Measurements from ENCODE around the gene HTT-AS.

The HTT-AS gene

DNA sequence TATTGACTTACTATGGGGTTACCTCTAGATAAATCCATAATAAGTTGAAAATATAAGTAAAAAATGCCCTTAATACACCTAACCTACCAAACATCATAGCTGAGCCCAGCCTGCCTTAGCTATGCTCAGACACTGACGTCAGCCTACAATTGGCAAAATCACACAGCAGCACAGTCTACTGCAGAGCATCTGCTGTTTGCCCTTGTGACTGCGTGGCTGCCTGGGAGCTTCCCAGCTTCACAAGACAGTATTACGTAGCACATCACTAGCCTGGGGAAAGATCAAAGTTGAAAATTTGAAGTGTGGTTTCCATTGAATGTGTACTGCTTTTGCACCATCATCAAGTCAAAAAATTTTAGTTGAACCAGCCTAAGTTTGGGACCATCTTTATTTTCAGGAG lies 8.8 kb downstream of the HTT-AS start:
- TF ChIP-seq FOXP2 (optimal IDR thresholded peaks at IDR 0.05; ENCODE audit: borderline replicate concordance, extremely low read depth, extremely low read length, insufficient read depth) (no peak), TAF1 (IDR thresholded peaks at IDR 0.05; ENCODE audit: borderline replicate concordance, insufficient read depth, low read length) (no peak), REST (IDR thresholded peaks at IDR 0.05; ENCODE audit: insufficient read depth in 1 of 2, low read depth in 2 of 2, low read length in 2 of 2) (no peak), POLR2AphosphoS5 (IDR thresholded peaks at IDR 0.05; ENCODE audit: low read depth, low read length) (no peak), SIN3A (IDR thresholded peaks at IDR 0.05; ENCODE audit: borderline replicate concordance, insufficient read depth, low read length) (no peak)

GRCh38 chr4:3062471-3062870 lies 11.9 kb downstream of the HTT-AS start:
- peak in 1 of 2 experiments; percentile 75; a peak in 2 of 4 replicates for TF ChIP-seq REST (IDR thresholded peaks at IDR 0.05; ENCODE audit: insufficient read depth in 1 of 2, low read depth in 2 of 2, low read length in 2 of 2)
- no peak for TF ChIP-seq SIN3A (IDR thresholded peaks at IDR 0.05; ENCODE audit: borderline replicate concordance, insufficient read depth, low read length)

DNA sequence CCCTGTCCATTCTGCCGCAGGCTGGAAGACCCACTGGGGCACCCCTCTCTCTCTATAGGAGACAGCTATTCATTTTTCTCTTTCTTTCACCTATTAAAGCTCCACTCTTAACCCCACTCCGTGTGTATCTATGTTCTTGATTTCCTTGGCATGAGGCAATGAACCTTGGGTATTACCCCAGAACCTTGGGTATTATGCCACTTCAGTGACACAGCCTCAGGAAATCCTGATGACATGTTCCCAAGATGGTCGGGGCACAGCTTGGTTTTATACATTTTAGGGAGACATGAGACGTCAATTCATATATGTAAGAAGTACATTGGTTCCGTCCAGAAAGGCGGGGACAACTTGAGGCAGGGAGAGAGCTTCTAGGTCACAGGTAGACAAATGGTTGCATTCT lies 13.4 kb downstream of the HTT-AS start:
- TF ChIP-seq POLR2AphosphoS5 (IDR thresholded peaks at IDR 0.05; ENCODE audit: low read depth, low read length) (no peak), TAF1 (IDR thresholded peaks at IDR 0.05; ENCODE audit: borderline replicate concordance, insufficient read depth, low read length) (no peak), REST (IDR thresholded peaks at IDR 0.05; ENCODE audit: insufficient read depth in 1 of 2, low read depth in 2 of 2, low read length in 2 of 2) (no peak), FOXP2 (optimal IDR thresholded peaks at IDR 0.05; ENCODE audit: borderline replicate concordance, extremely low read depth, extremely low read length, insufficient read depth) (no peak), SIN3A (IDR thresholded peaks at IDR 0.05; ENCODE audit: borderline replicate concordance, insufficient read depth, low read length) (no peak)

DNA sequence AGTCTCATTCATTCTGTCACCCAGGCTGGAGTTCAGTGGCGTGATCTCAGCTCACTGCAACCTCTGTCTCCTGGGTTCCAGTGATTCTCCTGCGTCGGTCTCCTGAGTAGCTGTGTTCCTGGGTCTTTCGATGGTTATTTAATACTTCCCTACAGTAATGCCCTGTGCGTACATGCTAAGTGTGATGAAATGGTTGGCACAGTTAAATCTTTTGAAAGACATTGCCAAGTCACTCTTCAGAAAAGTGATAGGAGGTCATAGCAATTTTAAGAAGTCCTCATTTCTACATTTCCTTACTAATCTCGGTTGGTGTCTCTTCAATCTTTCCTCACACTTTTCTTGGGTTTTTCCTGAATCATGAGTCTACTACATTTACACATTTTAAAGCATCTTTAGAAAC lies 14.4 kb downstream of the HTT-AS start:
- no peak for TF ChIP-seq FOXP2 (optimal IDR thresholded peaks at IDR 0.05; ENCODE audit: borderline replicate concordance, extremely low read depth, extremely low read length, insufficient read depth)
- no peak for TF ChIP-seq REST (IDR thresholded peaks at IDR 0.05; ENCODE audit: insufficient read depth in 1 of 2, low read depth in 2 of 2, low read length in 2 of 2)
- TF ChIP-seq TAF1 (IDR thresholded peaks at IDR 0.05; ENCODE audit: borderline replicate concordance, insufficient read depth, low read length): no peak
- TF ChIP-seq SIN3A (IDR thresholded peaks at IDR 0.05; ENCODE audit: borderline replicate concordance, insufficient read depth, low read length): no peak
- TF ChIP-seq POLR2AphosphoS5 (IDR thresholded peaks at IDR 0.05; ENCODE audit: low read depth, low read length): no peak

GRCh38 chr4:3054169-3054759 lies 20.1 kb downstream of the HTT-AS start:
- TF ChIP-seq FOXP2 (optimal IDR thresholded peaks at IDR 0.05; ENCODE audit: borderline replicate concordance, extremely low read depth, extremely low read length, insufficient read depth) (no peak), REST (IDR thresholded peaks at IDR 0.05; ENCODE audit: insufficient read depth in 1 of 2, low read depth in 2 of 2, low read length in 2 of 2) (no peak), POLR2AphosphoS5 (IDR thresholded peaks at IDR 0.05; ENCODE audit: low read depth, low read length) (no peak), SIN3A (IDR thresholded peaks at IDR 0.05; ENCODE audit: borderline replicate concordance, insufficient read depth, low read length) (no peak), TAF1 (IDR thresholded peaks at IDR 0.05; ENCODE audit: borderline replicate concordance, insufficient read depth, low read length) (no peak)

Data from PFSK-1 (cell line).